Hematopoietic multipotent progenitor cell treated with erythropoietin and hydrocortisone succinate and interleukin-3 and kit ligand, for 15 days (in vitro differentiated cells): Measurements from ENCODE around the gene DMTF1.
"Not testable (repeated sequence)": the region's sequence is repeated elsewhere in the genome, so short reads cannot be mapped to it uniquely, and the experiment has no call there.

ENCODE experiments used
- DNase-seq: peaks from one replicate; pipeline ENCODE4 v3.0.0-alpha.2; 2015; ENCODE audit warnings: low spot score

Gene DMTF1

DNA sequence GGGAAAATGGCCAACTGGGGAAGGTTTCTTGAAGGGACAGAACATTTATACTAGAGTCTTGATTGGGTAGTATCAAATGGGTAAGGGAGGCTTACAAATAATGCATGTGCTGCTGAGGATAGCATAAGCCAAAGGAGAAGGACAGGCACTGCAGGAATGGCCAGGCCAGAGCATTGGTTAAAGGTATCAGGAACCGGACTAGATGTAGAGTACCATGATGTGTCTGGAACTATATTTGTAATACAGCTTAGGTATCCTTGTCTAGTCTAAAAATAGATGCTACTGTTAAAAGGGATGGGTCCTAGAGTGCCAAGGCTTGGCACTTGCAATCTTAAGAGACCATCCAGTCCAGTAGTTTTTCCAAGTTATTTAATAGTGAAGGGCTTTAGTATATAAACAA is 47.0 kb downstream of the DMTF1 start:
- no peak for DNase-seq

DNA sequence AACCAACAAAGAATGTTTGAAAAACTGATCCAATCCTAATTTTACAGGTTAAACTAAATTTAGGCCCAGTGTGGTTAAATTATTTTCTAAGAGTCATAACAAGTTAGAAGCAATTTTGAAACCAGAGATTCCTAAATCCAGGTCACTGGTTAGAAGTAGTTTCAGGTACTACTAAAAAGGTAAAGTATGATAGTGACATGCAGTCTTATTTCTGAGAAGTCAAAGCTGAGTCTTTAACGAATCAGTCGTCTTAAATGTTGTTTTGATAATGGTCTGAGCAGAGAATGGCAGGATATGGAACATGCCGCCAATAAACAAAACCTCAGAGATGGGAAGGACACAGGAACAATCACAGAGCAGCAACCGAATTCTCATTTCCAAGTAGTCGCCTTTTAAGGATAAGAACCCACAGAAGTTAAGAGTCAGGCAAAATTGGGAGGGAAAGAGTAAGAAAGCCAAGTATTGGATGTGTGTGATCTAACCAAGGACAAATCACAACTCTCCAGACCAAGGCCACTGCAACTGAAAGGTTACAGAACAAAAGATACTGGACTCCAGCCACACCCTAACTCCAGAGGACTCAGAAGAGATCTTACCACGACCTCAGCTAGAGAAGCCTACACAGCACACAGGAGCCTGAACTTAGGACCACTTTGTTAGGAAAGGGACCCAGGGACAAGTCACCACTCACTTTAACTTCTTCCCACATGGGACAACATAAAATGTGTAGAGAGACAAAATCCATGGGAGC is 47.6 kb downstream of the DMTF1 start:
- no peak for DNase-seq

DNA sequence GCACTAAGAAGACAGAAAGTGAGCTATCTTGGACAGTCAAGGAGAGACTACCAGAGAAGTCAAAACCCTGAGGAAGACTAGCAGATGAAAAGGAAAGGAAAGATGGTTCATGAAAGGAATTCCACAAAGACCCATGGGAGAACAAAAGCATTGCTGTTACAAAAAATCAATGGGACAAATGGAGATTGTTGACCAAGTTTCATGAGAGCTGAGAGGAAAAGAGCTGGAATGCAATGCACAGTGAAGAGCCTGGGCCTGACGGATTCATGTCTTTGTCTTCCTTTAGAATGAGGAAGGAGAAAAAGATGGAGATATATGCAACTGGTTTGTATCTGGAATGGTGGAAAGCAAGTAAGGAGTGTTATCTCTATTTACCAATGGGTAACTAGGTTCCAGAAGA is 50.0 kb downstream of the DMTF1 start:
- no peak for DNase-seq

DNA sequence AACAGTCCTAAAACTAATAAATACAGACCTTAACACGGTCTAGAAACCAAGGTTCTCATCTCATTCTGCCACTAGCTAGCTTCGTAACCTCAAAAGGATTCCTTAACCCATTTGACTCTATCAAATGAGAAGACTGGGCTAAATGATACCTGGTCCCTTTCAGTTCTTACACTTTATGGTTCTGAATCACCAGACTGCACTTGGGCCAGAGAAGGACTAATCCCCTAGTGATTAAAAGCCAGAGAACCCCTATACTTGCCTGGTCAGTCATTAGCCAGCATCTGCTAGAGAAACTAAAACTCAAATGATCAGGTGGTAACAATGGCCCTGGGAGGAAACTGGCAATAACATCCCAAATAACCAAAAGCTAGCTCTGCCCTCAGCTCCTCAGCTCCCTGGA is 50.5 kb downstream of the DMTF1 start:
- DNase-seq: no peak

DNA sequence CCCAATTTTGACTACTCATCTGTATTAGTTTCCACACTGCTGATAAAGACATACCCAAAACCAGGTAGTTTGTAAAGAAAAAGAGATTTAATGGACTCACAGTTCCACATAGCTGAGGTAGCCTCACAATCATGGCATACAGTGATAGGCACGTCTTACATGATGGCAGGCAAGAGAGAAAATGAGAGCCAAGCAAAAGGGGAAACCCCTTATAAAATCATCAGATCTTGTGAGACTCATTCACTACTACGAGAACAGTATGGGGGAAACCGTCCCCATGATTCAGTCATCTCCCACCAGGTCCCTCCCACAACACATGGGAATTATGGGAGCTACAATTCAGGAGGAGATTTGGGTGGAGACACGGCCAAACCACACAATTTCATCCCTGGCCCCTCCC is 51.7 kb downstream of the DMTF1 start:
- DNase-seq: not testable (repeated sequence)

DNA sequence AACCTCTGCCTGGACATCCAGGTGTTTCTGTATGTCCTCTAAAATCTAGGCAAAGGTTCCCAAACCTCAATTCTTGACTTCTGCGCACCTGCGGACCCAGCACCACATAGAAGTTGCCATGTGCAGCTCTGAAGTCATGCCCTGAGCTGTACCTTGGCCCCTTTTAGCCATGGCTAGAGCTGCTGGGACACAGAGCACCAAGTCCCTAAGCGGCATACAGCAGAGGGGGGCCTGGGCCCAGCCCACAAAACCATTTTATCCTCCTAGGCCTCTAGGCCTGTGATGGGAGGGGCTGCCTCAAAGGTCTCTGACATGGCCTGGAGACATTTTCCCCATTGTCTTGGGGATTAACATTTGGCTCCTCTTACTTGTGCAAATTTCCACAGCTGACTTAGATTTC is 52.7 kb downstream of the DMTF1 start:
- no peak for DNase-seq

DNA sequence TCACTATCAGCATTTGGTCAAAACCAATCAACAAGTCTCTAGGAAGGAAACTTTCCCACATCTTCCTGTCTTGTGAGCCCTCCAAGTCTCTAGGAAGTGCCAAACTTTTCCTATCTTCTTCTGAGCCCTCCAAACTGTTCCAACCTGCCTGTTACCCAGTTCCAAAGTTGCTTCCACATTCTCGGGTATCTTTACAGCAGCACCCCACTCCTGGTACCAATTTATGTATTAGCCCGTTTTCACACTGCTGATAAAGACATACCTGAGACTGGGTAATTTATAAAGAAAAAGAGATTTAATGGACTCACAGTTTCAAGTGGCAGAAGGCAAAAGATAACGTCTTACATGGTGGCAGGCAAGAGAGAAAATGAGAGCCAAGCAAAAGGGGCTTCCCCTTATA is 53.4 kb downstream of the DMTF1 start:
- DNase-seq: not testable (repeated sequence)

DNA sequence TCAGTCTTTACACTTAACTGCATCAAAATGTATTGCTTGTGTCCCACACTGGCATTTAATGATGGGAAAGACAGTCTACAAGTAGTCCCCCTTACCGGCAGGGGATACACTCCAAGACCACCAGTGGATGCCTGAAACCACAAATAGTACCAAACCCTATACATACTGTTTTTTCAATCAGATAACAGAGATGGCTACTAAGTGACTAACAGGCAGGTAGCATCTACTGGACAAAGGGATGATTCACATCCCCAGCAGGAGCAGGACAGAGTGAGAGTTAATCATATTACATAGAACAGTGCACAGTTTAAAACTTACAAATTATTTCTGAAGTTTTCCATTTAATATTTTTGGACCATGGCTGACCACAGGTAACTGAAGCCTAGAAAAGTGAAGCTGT is 54.1 kb downstream of the DMTF1 start:
- DNase-seq: no peak

DNA sequence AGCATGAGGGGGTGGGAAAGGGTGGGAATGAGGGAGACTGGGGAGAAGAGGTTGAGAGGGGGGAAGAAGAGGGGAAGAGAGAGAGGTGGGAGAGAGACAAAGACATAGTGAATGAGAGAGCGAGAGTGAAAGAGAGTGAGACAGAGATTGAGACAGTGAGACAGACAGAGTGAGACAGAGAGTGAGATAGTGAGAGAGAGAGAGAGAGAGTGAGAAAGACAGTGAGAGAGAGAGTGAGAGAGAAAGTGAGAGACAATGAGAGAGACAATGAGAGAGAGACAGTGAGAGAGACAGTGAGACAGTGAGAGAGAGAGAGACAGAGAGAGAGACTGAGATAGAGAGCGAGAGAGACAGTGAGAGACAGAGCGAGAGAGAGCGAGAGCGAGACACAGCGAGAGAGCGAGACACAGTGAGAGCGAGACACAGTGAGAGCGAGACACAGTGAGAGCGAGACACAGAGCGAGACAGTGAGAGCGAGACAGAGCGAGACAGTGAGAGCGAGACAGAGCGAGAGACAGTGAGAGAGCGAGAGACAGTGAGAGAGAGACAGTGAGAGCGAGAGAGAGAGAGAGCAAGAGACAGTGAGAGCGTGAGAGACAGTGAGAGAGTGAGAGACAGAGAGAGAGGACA is 57.2 kb downstream of the DMTF1 start:
- no peak for DNase-seq

DNA sequence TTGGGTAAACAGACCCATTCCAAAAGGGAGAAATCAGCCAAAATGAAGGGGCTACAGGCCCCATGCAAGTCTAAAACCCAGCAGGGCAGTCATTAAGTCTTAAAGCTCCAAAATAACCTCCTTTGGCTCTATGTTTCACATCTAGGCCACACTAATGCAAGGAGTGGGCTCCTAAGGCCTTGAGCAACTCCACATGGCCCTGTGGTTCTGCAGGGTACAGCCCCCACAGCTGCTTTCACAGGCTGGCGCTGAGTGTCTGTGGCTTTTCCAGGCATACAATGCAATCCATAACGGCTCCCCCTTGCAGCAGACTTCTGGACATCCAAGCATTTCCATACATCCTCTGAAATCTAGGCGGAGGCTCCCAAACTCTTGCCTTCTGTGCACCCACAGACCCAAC is 58.3 kb downstream of the DMTF1 start:
- DNase-seq: no peak

DNA sequence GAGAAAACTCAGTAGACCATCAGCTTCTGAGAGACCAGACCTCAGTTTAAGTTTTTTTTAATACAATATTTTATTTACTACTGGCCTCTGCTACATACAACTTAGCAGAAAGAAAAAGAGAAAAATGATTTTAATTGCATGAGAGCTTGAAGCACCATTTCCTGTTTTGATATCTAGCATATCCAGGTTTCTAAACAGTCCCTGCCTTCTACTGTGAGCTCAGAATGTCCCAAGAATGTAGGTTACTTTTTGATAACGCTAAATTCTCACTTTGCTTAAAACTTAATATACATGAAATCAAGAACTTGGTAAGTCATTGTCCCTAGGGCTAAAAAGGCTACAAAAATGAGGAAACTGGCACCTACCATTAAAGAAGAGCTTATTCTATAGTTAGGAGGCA is 60.2 kb downstream of the DMTF1 start:
- DNase-seq: no peak

DNA sequence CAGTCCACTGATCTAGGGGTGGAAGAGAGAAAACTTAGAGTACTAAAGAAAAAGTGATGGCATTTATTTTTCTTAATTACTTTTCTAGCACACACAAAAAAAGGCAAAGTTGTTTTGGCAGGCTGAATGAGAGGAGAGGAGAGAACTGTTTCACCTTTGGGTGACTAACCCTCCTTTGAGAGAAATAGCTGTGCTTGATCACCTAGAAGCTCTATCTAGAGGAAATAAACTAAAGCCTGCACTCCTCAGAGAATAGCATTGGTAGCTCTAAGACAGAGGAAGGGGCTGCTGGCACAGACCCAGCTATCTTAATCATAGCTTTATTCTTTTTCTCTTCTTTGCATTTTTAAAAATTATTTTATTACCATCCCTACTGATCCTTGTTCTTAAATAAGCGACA is 61.0 kb downstream of the DMTF1 start:
- no peak for DNase-seq

DNA sequence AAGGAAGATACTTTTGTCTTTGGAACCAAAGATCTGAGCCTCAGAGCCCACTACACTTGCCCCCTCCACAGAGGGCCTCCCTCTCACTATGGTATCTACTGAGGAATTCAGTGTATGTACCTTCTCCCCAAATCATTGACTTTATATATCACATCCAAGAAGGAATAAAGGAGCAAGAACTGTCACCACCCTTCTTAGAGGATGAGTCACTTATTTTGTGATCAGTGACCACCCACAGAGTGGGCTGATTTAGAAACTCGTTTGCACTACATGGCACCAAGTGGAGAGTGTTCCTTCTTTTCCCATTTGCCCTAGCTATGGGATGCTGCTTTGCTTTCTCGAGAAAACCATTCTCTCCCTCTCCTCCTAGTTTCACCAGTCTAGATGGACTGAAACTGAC is 61.6 kb downstream of the DMTF1 start:
- no peak for DNase-seq

DNA sequence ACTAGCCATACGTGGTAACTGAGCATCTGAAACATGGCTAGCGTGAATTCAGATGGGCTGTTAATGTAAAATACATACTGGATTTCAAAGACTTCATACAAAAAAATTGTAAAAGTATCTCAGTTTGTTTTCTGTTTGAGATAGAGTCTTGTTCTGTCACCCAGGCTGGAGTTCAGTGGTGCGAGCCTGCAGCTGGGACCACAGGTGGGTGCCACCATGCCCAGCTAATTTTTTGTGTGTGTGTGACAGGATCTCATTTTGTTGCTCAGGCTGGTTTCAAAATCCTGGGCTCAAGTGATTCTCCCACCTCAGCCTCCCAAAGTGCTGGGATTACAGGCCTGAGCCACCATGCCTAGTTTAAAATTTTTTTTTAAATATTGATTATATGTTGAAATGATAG is 62.8 kb downstream of the DMTF1 start:
- no peak for DNase-seq

DNA sequence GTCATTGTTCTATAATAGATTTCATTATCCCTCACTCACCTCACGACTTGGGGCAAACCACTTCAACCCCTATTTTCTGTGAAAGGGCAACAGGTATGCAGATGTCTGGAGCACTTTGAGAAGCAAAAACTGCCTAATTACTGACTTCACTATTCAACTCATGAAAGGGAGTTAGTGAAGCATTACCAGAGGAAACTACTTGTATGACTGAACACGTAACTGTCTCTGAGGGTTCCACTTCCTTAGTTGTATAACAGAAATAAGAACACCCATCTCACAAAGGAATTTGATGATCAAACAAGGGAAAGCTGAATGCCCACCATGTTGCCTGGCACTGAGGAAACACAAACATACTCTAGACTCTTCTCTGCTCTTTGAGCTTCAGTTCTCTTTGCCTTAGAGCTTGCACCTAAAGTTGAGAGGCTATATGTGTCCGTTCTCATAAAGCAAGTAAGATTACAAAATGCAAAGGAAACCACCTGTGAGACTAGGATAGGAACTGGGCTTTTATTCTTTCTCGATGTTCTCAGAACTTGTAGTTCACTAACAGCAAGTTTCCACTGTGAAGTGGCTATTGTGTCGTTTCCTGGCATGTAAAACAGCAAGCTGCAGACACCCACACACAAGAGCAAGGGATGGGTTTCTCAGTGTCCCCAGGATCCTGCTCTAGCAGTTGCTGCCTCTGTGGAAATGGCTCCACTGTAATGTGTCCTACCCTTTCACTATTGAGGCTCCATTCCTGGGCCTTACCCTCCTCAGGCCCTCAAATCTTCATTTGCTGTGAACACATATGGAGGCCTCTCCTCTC is 64.7 kb downstream of the DMTF1 start:
- no peak for DNase-seq

DNA sequence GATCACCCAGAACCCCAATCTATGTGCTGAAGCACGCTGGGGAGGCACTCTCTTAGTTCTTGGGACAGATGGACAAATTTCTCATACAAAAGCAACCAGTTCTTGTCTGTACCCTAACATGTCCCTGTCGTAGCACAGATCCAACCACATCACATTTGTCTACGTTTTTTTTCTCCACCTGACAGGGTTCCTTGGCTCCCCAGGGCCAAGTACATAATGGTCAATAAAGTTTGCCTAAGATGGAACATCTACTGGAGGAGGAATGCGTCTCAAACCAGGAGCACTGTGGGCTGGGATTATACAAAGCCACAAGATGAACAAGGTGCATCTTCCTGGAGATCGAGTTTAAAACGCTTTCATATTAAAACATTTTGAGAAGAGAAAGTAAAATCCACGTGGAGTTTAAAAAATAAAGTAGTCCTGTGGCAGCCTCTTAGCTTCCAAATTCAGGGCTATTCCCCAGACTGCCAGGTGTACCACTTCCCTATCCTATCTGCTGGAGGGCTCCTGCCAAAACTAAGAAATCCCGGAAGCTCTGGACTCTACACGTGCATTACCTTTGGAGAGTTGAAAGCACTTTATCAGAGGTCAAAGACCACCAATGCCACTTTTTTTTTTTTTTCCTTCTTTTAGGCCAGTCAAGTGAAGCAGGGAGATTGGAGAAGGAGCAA is 65.9 kb downstream of the DMTF1 start:
- DNase-seq: no peak

DNA sequence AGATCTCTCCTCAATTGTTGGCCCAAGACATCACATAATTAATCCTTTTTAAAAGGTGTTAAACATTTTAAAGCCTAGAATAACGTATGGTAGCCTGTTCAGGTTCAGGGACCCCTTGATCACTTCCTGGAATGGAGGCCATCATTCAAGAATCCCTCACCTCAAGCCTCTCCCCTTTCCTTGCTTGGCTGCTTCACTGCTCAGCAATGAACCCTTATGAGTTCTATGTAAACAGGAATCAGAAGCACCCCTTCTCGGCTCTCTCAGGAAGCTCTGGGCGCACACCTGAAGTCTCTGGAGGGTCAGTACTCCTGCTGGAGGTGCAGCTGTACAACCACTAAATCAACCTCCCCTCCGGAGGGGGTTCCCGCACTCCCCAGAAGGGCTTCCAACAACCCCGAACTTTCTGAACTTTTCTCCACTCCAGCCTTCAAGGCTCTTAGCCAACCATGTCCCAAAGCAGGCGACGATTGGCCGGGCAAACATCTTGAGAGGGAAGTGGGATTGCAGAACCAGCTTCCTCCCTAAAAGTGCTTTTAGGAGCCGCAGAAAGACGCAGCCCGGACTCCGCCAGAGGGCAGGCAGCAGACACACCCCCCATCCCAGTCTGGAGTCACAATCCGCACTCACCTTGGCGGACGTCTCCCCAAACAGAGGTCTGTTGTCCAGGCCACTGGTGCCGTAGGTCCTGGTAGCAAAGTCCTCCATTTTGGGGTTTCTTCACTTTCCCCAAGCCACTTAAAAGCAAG is 66.7 kb downstream of the DMTF1 start:
- DNase-seq: no peak

DNA sequence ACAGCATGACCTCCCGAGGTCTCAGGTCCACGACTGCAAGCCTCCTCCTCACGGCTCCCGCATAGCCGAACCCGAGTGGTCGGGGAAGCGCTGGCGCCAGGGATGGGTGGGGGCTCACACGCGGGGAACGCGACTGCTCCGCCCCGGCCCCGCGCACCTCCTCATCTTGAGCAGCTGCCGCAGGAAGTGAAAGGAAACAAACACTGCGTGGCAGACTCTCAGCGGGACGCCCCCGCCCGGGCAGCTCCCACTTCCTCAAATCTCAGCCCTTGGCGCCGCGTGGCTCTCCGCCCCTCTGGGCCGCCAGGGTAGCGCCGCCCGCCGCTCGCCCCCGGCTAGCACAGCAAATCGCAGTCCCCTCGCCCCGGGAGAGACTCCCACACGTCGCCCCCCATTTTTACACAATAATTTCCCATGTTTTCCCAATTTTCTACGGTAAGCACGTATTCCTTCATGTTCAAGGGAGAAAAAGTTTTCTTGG is 67.3 kb downstream of the DMTF1 start, which contains the start of gene TMEM243:
Gene TMEM243 (minus strand): TSS at position 188 of the 481 bp plus-strand sequence. CDS start 229 bp downstream, outside the sequence.
- DNase-seq: no peak

DNA sequence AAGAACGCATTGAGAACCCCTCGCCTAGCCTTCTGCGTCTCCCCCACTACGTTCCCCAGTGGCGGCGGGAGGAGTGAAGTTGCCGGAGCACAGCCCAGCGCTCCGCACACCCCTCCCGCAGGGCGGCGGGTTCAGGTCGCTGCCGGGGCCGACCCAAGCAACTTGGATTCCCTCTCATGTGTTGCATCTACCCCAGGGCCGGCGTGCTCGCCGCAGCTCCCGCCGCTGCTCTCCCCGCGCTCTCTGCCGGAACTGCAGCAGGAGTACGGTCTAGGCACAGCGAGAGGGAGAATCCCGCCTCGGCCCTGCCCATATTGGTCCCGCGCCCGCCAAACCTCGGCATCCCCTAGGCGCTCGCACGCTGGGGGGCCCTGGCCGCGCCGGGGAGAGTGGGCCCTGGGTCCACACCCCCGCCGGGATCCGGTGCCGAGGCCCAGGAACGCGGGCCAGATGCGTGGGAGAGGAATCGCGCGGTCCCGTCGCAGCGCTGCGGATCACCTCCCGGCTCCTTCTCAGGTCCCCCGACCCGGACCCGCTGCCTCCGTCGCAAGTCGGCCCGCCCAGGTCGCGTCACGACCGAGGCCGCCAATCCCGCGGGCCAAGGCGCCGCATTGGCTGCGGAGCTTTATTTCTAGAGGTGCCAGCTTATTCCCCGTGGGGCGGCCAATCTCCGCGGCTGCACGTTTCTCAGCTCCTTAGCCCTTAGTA is 67.9 kb downstream of the DMTF1 start:
- DNase-seq: no peak

DNA sequence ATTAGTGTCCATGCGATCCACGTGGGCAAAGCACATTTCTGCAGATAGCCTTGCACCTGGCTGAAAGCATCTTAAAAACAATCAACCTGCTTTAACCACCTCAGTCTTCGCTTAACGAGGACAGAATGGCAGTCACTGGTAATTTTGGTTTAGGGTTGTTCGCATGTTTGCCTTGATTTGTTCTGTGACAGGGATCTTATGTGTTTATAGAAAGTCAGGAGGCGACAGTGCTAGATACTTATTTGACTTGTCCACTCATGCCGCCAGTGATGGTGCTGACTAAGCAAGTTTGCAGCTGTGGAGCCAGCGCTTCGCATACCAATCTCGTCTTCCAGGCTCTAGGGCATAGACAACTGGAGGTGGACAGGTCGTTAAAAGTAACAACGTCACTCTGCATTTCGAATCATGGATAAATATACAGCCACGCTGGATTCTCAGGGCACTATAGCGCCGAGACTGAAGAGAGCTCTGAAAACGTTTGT is 68.5 kb downstream of the DMTF1 start:
- DNase-seq: no peak

DNA sequence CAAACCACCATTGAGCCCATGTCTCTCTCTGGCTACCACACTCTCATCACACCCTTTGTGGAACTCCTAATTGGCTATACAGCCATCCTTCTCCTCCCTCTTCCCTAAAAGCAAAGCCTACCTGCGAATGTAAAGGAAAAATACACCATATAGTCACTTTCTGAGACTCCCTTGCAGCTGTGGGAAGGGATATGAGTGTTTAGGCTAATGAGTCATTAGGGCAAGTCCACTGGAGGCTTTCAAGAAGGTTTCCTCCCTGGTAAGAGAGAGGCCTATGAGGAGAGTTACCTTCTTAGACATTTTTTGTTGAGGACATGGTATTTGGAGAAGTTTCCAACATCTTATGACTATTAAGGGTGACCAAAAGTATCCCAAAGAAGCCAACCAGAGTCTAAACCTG is 71.4 kb downstream of the DMTF1 start:
- DNase-seq: no peak
